Endometrial microvascular endothelial cells (primary cell): ENCODE data around the gene BTG2. TPM values are rescaled to one million over a fixed set of nuclear protein-coding genes. Genes with fewer than 3 reads are reported as not detected.
"Not testable (repeated sequence)": the region's sequence is repeated elsewhere in the genome, so short reads cannot be mapped to it uniquely, and the experiment has no call there.

Experiments
- in situ Hi-C: cut with HindIII; loops from 2 replicates; pipeline ENCODE4 v1.10.0; 2017; ENCODE audit warnings: low sequenced_read_pairs, low pct_unique_long_range_greater_than_20kb; ENCODE audit errors: inconsistent ontology term
- total RNA-seq: library from RNA; depleted of rRNA; stranded (reverse); fragments of >200 nt; gene quantifications from one replicate; pipeline ENCODE4 v1.2.3, GENCODE V29; 2015; ENCODE audit errors: inconsistent ontology term

Gene BTG2
- total RNA-seq, 1 donor from 2014 or later, result 21.4 TPM

DNA sequence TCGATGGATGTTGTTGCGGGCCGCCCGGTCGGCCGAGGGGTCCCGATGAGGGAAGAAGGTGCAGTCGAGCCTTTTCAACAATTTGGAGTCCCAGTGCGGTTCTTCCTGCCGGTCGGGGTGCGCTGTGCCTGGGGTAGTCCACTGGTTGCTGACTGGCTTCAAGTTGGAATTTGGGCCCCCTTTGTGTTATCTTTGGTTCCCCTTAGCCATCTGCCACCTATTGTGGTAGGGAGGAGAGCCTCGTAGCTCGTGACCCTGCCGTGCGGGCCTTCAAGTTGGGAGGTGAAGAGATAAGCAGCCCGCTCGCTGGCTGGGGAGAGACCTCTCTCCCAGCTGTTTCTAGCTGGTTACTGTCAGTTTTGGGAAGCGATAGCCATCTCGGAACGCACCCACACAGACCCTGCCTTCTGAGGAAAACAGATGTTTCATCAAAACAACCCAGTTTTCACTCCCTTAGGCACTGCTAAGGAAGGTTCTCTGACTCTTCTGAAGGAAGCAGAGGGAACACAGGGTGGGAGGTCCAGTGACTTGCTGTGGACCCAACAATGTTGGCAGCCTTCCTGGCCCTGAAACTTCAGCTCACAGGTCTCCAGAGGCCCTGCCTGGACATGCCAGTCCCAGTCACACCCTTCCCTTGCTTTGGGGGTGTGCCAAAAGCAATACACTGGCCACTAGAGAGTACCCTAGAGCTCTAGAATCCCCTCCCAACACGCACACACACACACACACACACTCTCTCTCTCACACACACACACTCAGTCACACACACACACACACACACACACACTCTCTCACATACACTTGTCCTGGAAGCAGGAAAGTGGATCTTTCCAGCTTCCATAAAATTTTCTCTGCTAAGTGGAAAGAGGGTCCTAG lies 1.0 kb downstream of the BTG2 start:
- in situ Hi-C loops, result no loop called here

GRCh38 chr1:203306965-203307541 lies 1.7 kb downstream of the BTG2 start:
- in situ Hi-C loops, result no loop called here

GRCh38 chr1:203307641-203308126 lies 2.4 kb downstream of the BTG2 start:
- in situ Hi-C loops, result no loop called here

GRCh38 chr1:203308328-203308922 lies 3.1 kb downstream of the BTG2 start:
- in situ Hi-C loops, result no loop called here

DNA sequence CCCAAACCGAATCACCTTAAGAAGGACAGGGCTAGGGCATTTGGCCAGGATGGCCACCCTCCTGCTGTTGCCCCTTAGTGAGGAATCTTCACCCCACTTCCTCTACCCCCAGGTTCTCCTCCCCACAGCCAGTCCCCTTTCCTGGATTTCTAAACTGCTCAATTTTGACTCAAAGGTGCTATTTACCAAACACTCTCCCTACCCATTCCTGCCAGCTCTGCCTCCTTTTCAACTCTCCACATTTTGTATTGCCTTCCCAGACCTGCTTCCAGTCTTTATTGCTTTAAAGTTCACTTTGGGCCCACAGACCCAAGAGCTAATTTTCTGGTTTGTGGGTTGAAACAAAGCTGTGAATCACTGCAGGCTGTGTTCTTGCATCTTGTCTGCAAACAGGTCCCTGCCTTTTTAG lies 3.6 kb downstream of the BTG2 start:
- in situ Hi-C loops, result no loop called here

DNA sequence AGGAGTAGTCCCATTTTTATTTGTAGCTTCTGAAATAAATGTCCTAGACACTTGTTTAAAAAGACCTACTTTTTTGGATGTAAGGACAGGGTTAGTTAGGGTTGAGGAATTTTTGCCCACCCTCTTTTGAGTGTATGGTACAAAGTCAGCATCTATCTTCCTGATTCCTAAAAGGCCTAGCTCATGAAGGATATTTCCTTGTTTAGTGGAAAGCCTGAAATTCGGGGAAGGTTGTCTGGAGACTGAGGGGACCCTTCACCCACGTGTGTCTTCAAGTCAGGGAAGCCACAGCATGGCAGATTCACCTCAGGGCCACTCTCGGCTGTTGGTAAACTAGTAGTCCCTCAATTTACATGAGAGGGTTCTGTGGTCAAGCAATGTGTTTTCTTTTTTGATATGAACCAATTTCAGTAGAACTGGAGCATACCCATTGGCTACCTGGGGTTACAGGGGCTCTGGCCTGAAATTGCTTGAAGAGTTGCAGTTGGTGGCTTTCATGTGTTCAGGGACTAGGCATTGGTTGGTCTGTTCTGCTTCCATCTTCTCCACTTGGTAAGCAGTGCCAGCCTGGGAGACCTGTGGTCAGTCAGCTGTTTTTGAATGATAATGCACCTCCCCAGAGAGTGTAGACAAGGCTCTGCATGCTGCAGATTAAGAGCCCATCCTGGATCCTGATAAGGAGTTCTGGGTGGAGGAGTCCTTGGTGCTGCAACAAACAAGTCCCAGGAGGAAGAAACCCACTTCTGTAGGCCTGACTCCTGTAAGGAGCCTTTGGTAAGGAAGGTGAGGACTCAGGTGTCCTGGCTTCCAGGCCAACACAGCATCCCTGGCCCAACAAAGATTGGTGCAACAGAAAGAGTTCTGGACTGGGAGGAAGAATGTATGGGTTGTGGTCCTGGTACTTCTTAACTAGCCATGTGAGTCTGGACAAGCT lies 6.3 kb downstream of the BTG2 start:
- in situ Hi-C loops, result no loop called here

DNA sequence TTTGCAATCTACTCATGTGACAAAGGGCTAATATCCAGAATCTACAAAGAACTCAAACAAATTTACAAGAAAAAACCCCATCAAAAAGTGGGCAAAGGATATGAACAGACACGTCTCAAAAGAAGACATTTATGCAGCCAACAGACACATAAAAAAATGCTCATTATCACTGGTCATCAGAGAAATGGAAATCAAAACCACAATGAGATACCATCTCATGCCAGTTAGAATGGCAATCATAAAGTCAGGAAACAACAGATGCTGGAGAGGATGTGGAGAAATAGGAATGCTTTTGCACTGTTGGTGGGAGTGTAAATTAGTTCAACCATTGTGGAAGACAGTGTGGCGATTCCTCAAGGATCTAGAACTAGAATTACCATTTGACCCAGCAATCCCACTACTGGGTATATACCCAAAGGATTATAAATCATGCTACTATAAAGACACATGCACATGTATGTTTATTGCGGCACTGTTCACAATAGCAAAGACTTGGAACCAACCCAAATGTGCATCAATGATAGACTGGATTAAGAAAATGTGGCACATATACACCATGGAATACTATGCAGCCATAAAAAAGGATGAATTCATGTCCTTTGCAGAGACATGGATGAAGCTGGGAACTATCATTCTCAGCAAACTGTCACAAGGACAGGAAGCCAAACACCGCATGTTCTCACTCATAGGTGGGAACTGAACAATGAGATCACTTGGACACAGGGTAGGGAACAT lies 8.9 kb downstream of the BTG2 start:
- in situ Hi-C loops, result not testable (repeated sequence)

- in situ Hi-C loops, result no loop called here
Observed at GRCh38 chr1:203316626-203317093, 11.3 kb downstream of the BTG2 start.

- in situ Hi-C loops, result no loop called here
Observed at GRCh38 chr1:203317429-203318228, 12.3 kb downstream of the BTG2 start.

DNA sequence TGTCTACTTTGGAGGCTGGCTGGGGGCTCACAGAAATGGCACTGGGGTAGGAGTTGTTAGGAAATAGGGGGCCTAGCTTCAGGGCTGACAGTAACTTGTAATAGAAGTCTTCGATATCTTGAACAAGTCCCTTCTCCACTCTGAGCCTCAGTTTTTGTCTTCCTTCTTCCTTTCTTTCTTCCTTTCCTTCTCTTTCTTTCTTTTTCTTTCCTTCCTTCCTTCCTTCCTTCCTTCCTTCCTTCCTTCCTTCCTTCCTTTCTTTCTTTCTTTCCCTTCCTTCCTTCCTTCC lies 12.9 kb downstream of the BTG2 start:
- in situ Hi-C loops, result no loop called here

- in situ Hi-C loops, result no loop called here
Observed at GRCh38 chr1:203320591-203321272, 15.4 kb downstream of the BTG2 start.

DNA sequence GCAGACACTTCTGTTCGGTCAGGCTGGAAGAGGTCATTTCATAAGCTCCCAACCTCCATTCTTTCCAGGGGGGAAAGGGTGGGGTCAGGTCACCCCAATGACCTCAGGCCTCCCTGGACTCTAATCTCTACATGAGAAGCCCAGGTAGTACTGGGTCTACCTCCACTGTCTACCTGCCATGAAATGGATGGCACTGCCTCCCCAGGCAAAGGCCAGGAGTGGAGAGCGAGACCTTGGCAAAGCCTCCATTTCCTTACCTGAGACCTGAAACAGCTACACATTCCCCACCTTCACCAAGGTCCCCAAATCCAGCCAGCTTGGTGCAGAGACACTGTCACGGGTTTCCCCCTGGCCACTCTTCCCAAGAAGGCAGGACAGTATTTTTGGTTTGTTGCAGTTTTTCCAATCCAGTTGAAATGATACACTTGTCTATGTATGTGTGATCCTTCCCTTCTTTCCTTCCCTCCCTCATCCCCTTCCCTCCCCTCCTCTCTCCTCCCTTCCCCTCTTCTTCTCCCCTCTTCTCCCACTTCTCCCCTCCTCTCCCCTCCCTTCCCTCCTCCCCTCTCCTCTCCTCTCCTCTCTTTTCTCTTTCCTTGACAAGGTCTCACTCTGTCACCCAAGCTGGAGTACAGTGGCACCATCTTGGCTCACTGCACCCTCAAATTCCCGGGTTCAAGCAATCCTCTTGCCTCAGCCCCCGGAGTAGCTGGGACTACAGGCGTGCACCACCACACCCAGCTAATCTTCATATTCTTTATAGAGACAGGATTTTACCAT lies 16.1 kb downstream of the BTG2 start:
- in situ Hi-C loops, result no loop called here

GRCh38 chr1:203322500-203323179 lies 17.3 kb downstream of the BTG2 start:
- in situ Hi-C loops, result no loop called here

- in situ Hi-C loops, result no loop called here
Observed at GRCh38 chr1:203323587-203323986, 18.3 kb downstream of the BTG2 start.

GRCh38 chr1:203324105-203325025 lies 19.0 kb downstream of the BTG2 start:
- in situ Hi-C loops, result no loop called here
